HEK293 (cell line): ENCODE results near the gene ASTN2.
"Not testable (repeated sequence)": the region's sequence is repeated elsewhere in the genome, so short reads cannot be mapped to it uniquely, and the experiment has no call there.

Experiments
- CTCF ChIA-PET: fragments of 350-600 bp; formaldehyde crosslinking; extraction: SDS; loops from one replicate; lab custom pipeline; 2021; ENCODE audit warnings: antibody characterized with exemption; lab: Yijun Ruan, JAX
- POLR2A ChIA-PET: fragments of 300-600 bp; formaldehyde crosslinking; extraction: SDS; loops from one replicate; lab custom pipeline; 2020; ENCODE audit warnings: antibody characterized with exemption, inconsistent platforms; lab: Yijun Ruan, JAX
- H3K27ac ChIP-seq: fragments of 200-500 bp; sonication (Bioruptor generic); 2 replicates; pipeline ENCODE4 v1.5.1; 2014; ENCODE audit warnings: low read depth, low read length, control low read depth, inconsistent platforms; ENCODE audit errors: extremely low read depth
- H3K36me3 ChIP-seq, 2 experiments: fragments of 200-500 bp in 1 of 2; sonication (Bioruptor generic) in 1 of 2; 1 replicate in 1 of 2; 2 replicates in 1 of 2; pipeline ENCODE4 v1.5.1; 2014 to 2017; ENCODE audit warnings: inconsistent platforms in 2 of 2, low read length in 2 of 2; ENCODE audit not compliant: control insufficient read depth in 2 of 2, insufficient read depth in 1 of 2
- H3K4me1 ChIP-seq: fragments of 200-500 bp; sonication (Bioruptor generic); 2 replicates; pipeline ENCODE4 v1.5.1; 2014; ENCODE audit warnings: mild to moderate bottlenecking, low read length, inconsistent platforms; ENCODE audit not compliant: control insufficient read depth, insufficient read depth
- H3K4me3 ChIP-seq: 2 replicates; pipeline ENCODE4 v1.5.1; 2011; ENCODE audit warnings: low read depth, mild to moderate bottlenecking, control low read depth, low read length, moderate library complexity
- H3K9me3 ChIP-seq: fragments of 200-500 bp; sonication (Bioruptor generic); 2 replicates; pipeline ENCODE4 v1.5.1; 2014; ENCODE audit warnings: low read depth, low read length, inconsistent platforms; ENCODE audit not compliant: control insufficient read depth, insufficient read depth
- GLI2 ChIP-seq: fragments of 450-650 bp; formaldehyde crosslinking; IDR thresholded peaks from 2 replicates; pipeline ENCODE4; 2017; ENCODE audit warnings: missing biosample characterization, missing genetic modification characterization, low read depth, borderline replicate concordance
- TCF7L2 ChIP-seq: IDR thresholded peaks from 2 replicates; pipeline ENCODE4 v1.6.1; 2011; ENCODE audit warnings: low read depth, mild to moderate bottlenecking, inconsistent platforms, low read length, moderate library complexity, borderline replicate concordance
- ZBTB1 ChIP-seq: fragments of 450-650 bp; formaldehyde crosslinking; IDR thresholded peaks from 2 replicates; pipeline ENCODE4 v1.5.1; 2016; ENCODE audit warnings: missing biosample characterization, missing genetic modification characterization
- ZNF140 ChIP-seq: fragments of 450-650 bp; formaldehyde crosslinking; IDR thresholded peaks from 2 replicates; pipeline ENCODE4 v1.5.1; 2016; ENCODE audit warnings: missing biosample characterization, missing genetic modification characterization
- ZNF16 ChIP-seq: fragments of 450-650 bp; formaldehyde crosslinking; IDR thresholded peaks from 2 replicates; pipeline ENCODE4 v1.5.1; 2016; ENCODE audit warnings: low read depth, missing biosample characterization, missing genetic modification characterization
- ZNF175 ChIP-seq: fragments of 450-650 bp; formaldehyde crosslinking; IDR thresholded peaks from 2 replicates; pipeline ENCODE4 v1.5.1; 2016; ENCODE audit warnings: missing biosample characterization, missing genetic modification characterization
- ZNF221 ChIP-seq: fragments of 450-650 bp; formaldehyde crosslinking; IDR thresholded peaks from 2 replicates; pipeline ENCODE4 v1.5.1; 2017; ENCODE audit warnings: missing biosample characterization, missing genetic modification characterization, borderline replicate concordance
- ZNF629 ChIP-seq: fragments of 450-650 bp; formaldehyde crosslinking; IDR thresholded peaks from 2 replicates; pipeline ENCODE4 v1.5.1; 2017; ENCODE audit warnings: missing biosample characterization, missing genetic modification characterization
- ZNF654 ChIP-seq: fragments of 450-650 bp; formaldehyde crosslinking; IDR thresholded peaks from 2 replicates; pipeline ENCODE4 v1.5.1; 2016; ENCODE audit warnings: low read depth, missing biosample characterization, missing genetic modification characterization
- ZNF837 ChIP-seq: fragments of 450-650 bp; formaldehyde crosslinking; IDR thresholded peaks from 2 replicates; pipeline ENCODE4 v1.5.1; 2016; ENCODE audit warnings: missing biosample characterization, missing genetic modification characterization
- TF ChIP-seq, protein P1 (sequence below): fragments of 450-650 bp; formaldehyde crosslinking; conservative IDR thresholded peaks from 2 replicates; pipeline ENCODE4 v1.5.1; 2016; ENCODE audit warnings: low read depth, missing biosample characterization, missing genetic modification characterization

The ASTN2 gene

DNA sequence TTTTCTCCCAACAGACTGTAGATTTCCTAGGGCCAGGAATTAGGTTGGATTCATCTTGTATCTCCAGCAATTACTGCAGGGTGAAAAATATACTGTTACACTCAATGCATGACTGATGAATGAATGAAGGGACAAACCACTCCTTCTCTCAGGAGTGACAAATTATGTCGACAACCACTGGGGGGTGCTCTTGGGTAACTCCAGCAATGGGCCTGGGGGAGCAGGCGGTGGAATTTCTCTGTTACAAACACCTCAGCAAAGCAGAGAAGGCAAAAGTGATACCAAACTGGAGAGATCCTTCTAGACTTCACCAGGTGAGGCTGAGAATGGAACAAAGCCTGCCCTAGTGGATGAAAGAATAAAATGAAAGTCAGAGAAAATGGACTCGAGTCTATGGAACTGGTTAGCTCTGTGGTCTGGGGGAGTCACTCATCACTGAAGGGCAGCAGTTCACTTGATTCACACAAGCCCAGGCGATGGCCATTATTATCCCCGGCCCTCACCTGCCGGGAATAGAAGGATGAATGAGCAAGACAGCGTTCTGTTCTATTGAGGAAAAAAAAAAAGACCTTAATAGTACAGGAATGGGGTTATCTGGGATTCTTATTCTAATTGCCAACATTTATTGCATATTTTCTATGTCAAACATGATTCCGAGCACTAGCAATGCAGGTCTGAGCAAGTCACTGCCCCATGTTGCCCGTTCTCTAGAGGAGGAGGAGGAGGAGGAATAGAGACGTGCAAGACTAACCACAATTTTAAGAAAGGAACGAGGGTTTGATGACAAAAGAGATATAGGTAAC is 341.1 kb downstream of the ASTN2 start:
- no peak overlapping the region for H3K4me3 ChIP-seq
- H3K4me1 ChIP-seq: no peaks in the 10 kb centered on the region
- H3K27ac ChIP-seq: no peak overlapping the region
- ChIA-PET CTCF (interaction anchor here (0.6 to 1.4 kb wide), 9 partner anchors 10 to 669 kb away, joined by 3 to 4 read pairs (median 3); no protein-coding TSS in a partner anchor), POLR2A (no interaction called here)
- no peaks in the 10 kb centered on the region for H3K36me3 ChIP-seq
- H3K9me3 ChIP-seq: no peaks in the 10 kb centered on the region
- TF ChIP-seq, protein P1, sequence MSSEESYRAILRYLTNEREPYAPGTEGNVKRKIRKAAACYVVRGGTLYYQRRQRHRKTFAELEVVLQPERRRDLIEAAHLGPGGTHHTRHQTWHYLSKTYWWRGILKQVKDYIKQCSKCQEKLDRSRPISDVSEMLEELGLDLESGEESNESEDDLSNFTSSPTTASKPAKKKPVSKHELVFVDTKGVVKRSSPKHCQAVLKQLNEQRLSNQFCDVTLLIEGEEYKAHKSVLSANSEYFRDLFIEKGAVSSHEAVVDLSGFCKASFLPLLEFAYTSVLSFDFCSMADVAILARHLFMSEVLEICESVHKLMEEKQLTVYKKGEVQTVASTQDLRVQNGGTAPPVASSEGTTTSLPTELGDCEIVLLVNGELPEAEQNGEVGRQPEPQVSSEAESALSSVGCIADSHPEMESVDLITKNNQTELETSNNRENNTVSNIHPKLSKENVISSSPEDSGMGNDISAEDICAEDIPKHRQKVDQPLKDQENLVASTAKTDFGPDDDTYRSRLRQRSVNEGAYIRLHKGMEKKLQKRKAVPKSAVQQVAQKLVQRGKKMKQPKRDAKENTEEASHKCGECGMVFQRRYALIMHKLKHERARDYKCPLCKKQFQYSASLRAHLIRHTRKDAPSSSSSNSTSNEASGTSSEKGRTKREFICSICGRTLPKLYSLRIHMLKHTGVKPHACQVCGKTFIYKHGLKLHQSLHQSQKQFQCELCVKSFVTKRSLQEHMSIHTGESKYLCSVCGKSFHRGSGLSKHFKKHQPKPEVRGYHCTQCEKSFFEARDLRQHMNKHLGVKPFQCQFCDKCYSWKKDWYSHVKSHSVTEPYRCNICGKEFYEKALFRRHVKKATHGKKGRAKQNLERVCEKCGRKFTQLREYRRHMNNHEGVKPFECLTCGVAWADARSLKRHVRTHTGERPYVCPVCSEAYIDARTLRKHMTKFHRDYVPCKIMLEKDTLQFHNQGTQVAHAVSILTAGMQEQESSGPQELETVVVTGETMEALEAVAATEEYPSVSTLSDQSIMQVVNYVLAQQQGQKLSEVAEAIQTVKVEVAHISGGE: no peak
- TF ChIP-seq ZNF654: peak; percentile 14; the same call in 1 of the 2 replicates
- no peak for TF ChIP-seq ZNF140

DNA sequence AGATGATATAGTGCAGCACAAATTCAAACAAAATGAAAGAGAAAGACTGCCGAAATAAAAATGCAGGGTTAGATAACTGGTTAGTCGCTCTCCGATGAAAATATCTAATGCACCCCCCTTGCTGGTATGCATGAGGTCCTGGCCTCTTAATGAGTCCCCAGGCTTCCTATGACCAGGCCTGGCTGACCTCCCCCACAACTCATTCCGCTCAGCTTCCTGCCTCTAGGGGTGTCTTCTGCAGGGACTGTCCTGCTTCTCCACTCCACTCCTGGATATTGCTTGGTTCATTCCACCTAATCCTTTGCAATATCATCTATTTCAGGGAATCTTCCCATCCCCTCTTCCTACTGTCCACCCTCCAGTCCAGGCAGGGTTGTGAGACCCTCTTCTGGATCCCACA is 341.8 kb downstream of the ASTN2 start:
- CTCF ChIA-PET: interaction anchor here (1.4 kb wide), 1 partner anchor 11 kb away, joined by 4 read pairs; no protein-coding TSS in a partner anchor
- POLR2A ChIA-PET: no interaction called here
- no peak for TF ChIP-seq ZNF175
- TF ChIP-seq ZNF629: no peak
- no peak for TF ChIP-seq ZBTB1 (tag by site-specific recombination)
- TF ChIP-seq GLI2 (tag by site-specific recombination): no peak
- TF ChIP-seq TCF7L2: no peak
- TF ChIP-seq ZNF16 (tag by site-specific recombination): no peak
- no peak for TF ChIP-seq ZNF221

DNA sequence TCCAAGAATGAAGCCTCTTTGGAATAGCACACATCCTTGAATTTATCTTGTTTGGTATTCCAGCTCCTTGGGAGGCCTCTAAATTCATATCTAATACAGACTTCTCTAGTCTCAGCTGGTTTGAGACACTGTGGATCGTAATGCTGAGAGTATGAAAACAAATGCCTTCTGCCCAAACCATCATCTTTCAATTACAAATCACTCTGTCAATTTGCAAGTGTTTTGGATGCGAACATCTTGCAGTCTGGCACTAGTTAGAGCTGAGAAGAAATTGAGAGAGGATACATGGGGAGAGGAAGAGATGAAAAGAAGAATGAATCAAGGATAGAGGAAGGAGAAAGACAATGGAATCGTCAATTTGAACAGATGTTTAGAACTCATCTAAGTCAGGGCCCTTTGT is 342.6 kb downstream of the ASTN2 start:
- ChIA-PET POLR2A (no interaction called here), CTCF (interaction anchor here (0.6 to 0.7 kb wide), 3 partner anchors 8 to 376 kb away, joined by 3 to 4 read pairs (median 3); no protein-coding TSS in a partner anchor)
- H3K9me3 ChIP-seq: no peaks in the 10 kb centered on the region
- no peaks in the 10 kb centered on the region for H3K4me1 ChIP-seq
- H3K27ac ChIP-seq: no peak overlapping the region
- TF ChIP-seq ZNF837 (tag by site-specific recombination) (no peak), ZNF140 (no peak)
- H3K36me3 ChIP-seq: no peaks in the 10 kb centered on the region
- no peak overlapping the region for H3K4me3 ChIP-seq

More for the DNA sequence above, 341.8 kb downstream of the ASTN2 start:
- H3K9me3 ChIP-seq: no peaks in the 10 kb centered on the region
- H3K4me1 ChIP-seq: no peaks in the 10 kb centered on the region
- no peaks in the 10 kb centered on the region for H3K36me3 ChIP-seq
- H3K4me3 ChIP-seq: no peak overlapping the region
- H3K27ac ChIP-seq: no peak overlapping the region

DNA sequence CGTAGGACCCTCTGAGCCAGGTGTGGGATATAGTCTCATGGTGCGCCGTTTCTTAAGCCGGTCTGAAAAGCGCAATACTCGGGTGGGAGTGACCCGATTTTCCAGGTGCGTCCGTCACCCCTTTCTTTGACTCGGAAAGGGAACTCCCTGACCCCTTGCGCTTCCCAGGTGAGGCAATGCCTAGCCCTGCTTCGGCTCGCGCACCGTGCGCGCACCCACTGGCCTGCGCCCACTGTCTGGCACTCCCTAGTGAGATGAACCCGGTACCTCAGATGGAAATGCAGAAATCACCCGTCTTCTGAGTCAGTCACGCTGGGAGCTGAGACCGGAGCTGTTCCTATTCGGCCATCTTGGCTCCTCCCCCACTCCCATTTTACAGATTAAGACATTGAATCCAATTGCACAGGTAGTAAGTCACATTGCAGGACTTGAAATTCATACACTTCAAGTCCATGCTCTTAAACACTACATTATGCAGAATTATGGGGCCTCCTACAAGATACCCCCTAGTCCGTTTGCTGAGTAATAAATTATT is 343.1 kb downstream of the ASTN2 start:
- H3K9me3 ChIP-seq, H3K36me3 ChIP-seq, POLR2A ChIA-PET, H3K27ac ChIP-seq, H3K4me3 ChIP-seq, H3K4me1 ChIP-seq: not testable (repeated sequence)
- CTCF ChIA-PET: interaction anchor here (0.6 to 0.7 kb wide), 3 partner anchors 9 to 377 kb away, joined by 3 to 4 read pairs (median 3); no protein-coding TSS in a partner anchor
